ENCODE results near the gene ETDA.
A peak's percentile ranks its signal among the peaks of the same experiment; 100 is the strongest.
"Not testable (repeated sequence)": the region's sequence is repeated elsewhere in the genome, so short reads cannot be mapped to it uniquely, and the experiment has no call there.

Gene ETDA

DNA sequence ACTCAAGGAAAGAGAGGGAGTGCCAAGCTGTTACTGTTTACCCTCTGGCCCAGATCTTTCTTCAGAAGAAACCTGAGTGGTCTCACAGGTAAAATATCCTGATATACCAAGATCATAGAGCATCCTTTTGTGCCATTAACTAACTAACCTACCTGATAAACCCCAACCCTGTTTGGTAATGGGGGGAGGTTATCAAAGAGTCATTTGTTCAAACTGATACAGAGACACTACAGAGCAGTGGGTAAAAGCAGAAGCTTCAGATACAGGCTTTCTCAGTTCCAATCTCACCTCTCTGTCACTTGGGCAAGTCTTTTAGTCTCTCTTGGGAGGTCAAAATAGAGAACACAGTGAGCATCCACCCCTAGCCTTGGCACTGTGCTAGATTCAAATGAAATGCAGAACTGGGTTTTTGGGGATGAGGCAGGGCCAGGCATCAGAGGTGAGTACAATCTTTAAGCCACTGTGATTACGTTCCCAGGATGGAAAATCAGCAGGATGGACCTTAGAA lies at the start of gene ETDA:
TSS of gene ETDA (plus strand) at position 51 of the 508 bp plus-strand sequence. CDS start 1,216 bp downstream, outside the sequence.
- not testable (repeated sequence) for DNase-seq (ENCODE audit: low spot score)

- DNase-seq (ENCODE audit: low spot score), result not testable (repeated sequence)
Measured at GRCh38 chrX:135206427-135206826, 45.4 kb upstream of the ETDA start.

DNA sequence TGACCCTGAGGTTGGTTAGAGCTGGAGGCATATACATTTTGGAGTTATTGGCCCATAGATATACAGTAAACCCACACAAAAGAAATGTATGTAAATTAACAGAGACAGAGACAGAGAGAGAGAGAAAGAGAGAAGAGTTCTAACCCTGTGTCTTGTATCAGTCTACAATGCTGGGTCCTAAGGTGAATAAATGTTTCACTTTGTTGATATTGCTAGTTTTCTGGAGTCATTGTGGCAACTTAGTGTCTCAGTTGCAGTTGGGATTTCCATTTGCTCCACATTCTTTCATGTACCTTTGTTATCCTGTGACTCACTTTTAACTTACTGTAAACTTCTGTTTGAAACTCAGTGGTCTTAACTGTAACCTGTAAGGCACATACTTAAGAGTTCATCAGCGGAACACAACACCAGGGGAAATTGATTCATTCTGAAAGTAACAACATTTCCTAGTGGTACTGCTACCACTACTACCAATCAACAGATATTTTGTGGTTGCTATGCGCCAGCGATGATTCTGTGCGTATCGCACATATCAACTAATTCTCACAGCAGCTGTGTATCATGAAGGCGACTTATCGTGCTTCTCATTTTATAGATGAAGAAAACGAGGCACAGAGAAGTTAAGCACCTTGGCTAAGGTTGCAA lies 38.5 kb upstream of the ETDA start:
- DNase-seq (ENCODE audit: low spot score), result no peak

DNA sequence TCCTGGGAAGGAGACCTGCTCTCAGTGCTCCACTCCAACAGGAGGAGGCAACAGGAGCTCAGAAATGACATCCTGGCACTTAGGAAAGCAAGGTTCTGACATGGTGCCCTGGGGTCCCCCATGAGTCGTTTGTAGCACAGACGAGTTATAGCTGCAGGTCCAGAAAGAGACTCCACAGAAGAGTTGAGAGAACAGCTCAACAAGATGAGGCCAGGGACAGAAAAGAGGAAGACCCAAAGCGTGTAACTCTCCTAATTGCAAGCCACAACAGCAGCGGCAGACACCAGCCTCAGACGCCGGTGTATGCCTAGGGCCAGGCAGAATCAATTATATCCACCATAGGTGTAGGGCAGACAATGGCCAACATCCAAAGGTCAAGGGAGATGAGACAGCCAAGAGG lies 5.9 kb upstream of the ETDA start:
- DNase-seq (ENCODE audit: low spot score), result not testable (repeated sequence)

GRCh38 chrX:135256087-135256684 lies 4.3 kb downstream of the ETDA start:
- DNase-seq (ENCODE audit: low spot score), result not testable (repeated sequence)

GRCh38 chrX:135256923-135257322 lies 5.1 kb downstream of the ETDA start:
- DNase-seq (ENCODE audit: low spot score), result no peak

- no peak for DNase-seq (ENCODE audit: low spot score)
Measured at GRCh38 chrX:135257469-135257868, 5.6 kb downstream of the ETDA start.

DNA sequence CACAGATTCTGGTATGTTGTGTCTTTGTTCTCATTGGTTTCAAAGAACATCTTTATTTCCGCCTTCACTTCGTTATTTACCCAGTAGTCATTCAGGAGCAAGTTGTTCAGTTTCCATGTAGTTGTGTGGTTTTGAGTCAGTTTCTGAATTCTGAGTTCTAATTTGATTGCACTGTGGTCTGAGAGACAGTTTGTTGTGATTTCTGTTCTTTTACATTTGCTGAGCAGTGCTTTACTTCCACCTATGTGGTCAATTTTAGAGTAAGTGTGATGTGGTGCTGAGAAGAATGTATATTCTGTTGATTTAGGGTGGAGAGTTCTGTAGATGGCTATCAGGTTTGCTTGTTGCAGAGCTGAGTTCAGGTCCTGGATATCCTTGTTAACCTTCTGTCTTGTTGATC lies 9.1 kb downstream of the ETDA start:
- DNase-seq (ENCODE audit: low spot score), result not testable (repeated sequence)

- not testable (repeated sequence) for DNase-seq (ENCODE audit: low spot score)
Measured at GRCh38 chrX:135263376-135263775, 11.5 kb downstream of the ETDA start.

GRCh38 chrX:135264206-135264605 lies 12.3 kb downstream of the ETDA start:
- DNase-seq (ENCODE audit: low spot score), result no peak

GRCh38 chrX:135273162-135273561 lies 21.3 kb downstream of the ETDA start:
- no peak for DNase-seq (ENCODE audit: low spot score)

- DNase-seq (ENCODE audit: low spot score), result no peak
Measured at GRCh38 chrX:135275973-135276372, 24.1 kb downstream of the ETDA start.

DNA sequence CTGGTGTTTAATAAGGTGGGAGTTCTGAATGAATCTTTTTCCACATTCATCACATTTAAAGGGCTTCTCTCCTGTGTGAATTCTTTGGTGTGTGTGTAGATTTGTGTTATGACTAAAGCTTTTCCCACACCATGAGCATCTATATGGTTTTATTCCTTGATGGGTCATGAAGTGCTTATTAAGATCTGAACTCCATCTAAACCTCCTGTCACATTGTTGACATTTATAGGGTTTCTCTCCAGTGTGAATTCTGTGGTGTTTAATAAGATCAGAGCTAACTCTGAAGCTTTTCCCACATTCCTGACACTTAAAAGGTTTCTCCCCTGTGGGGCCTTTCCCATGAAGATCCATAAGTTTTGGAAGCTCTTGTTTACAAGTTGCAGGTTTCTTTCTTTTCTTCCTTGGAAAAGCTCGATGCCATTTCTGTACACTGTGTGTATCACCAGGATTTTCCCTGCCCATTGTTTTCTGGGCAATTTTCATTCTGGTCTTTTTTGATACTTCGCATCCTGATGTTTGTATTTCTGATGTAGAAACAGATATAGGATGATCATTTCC lies 35.5 kb downstream of the ETDA start:
- DNase-seq (ENCODE audit: low spot score), result no peak

DNA sequence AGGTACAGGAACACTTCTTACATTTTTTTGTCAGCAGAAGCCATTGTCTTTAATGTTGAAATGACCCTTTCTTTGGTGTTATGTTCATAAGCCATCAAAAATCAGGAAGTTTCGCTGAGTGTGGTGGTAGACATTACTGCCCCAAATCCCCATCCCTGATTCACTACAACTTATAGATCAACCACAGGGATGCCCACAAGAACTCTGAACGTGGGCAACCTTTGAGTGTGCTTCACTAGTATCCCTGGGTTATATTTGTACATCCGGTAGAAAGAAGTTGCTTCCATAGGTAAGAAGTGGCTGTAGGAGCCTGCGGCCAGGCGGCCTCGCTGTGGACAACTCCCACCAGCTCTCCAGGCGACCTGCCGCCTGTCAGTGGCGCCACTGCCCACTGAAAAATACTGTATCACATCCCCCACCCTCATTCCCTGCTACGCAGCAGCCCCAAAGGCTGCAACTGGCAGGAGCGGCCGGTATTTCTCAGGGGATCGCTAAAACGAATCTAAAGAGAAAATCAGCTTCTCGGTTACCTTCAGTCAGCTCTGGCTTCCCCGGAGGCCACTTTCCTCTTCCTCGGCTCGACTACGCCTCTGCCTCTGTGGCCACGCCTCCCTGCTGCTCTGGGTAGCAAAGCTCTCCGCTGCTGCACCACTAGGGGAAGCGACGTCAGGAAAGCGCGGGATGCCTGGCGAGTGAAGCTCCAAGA lies 43.5 kb downstream of the ETDA start:
- no peak for DNase-seq (ENCODE audit: low spot score)

- DNase-seq (ENCODE audit: low spot score), result no peak
Measured at GRCh38 chrX:135295944-135296305, 44.1 kb downstream of the ETDA start.

- DNase-seq (ENCODE audit: low spot score), result peak; percentile 22
Measured at GRCh38 chrX:135302269-135302873, 50.5 kb downstream of the ETDA start.

Data from COLO829 (cell line).